HG02885 (cell line): Measurements from ENCODE around the gene RNF212.
"Not testable (repeated sequence)": the region's sequence is repeated elsewhere in the genome, so short reads cannot be mapped to it uniquely, and the experiment has no call there.

Experiments
- ATAC-seq: cut with Tn5 transposase; IDR thresholded peaks from one replicate; pipeline ENCODE4 v1.9.1; 2021; ENCODE audit warnings: mild to moderate bottlenecking; ENCODE audit not compliant: unreplicated experiment, poor library complexity

RNF212 gene

GRCh38 chr4:1052231-1052671, 61.1 kb downstream of the RNF212 start:
- ATAC-seq = no peak

- ATAC-seq = no peak
These were observed 61.9 kb downstream of the RNF212 start for GRCh38 chr4:1051472-1051871.

GRCh38 chr4:1050486-1051213, 62.7 kb downstream of the RNF212 start:
- ATAC-seq = no peak

- no peak for ATAC-seq
These were observed 63.8 kb downstream of the RNF212 start for GRCh38 chr4:1049591-1049905.

GRCh38 chr4:1048773-1049590, 64.4 kb downstream of the RNF212 start:
- ATAC-seq = no peak

- ATAC-seq = no peak
These were observed 65.2 kb downstream of the RNF212 start for GRCh38 chr4:1047976-1048772.

GRCh38 chr4:1047106-1047975, 66.0 kb downstream of the RNF212 start:
- no peak for ATAC-seq

- ATAC-seq = not testable (repeated sequence)
These were observed 66.8 kb downstream of the RNF212 start for GRCh38 chr4:1046581-1047011.

- ATAC-seq = no peak
These were observed 67.7 kb downstream of the RNF212 start for GRCh38 chr4:1045595-1046201.

- ATAC-seq = no peak
These were observed 68.2 kb downstream of the RNF212 start for GRCh38 chr4:1045193-1045594.

GRCh38 chr4:1044469-1045192, 68.7 kb downstream of the RNF212 start:
- no peak for ATAC-seq

- ATAC-seq = no peak
These were observed 69.5 kb downstream of the RNF212 start for GRCh38 chr4:1043651-1044468.

GRCh38 chr4:1043162-1043561, 70.2 kb downstream of the RNF212 start:
- ATAC-seq = no peak

- ATAC-seq = no peak
These were observed 70.9 kb downstream of the RNF212 start for GRCh38 chr4:1042352-1043055.

- ATAC-seq = no peak
These were observed 71.4 kb downstream of the RNF212 start for GRCh38 chr4:1041936-1042330.

- no peak for ATAC-seq
These were observed 72.0 kb downstream of the RNF212 start for GRCh38 chr4:1041147-1041935.
